Calu3 (cell line): Measurements from ENCODE around the gene MCC. TPM values are rescaled to one million over a fixed set of nuclear protein-coding genes. Genes with fewer than 3 reads are reported as not detected.

Experiments used
- BruUV-seq: library from RNA; stranded (reverse); fragments of 400-500 nt; replicated peaks from 2 replicates; lab custom pipeline; 2021; lab: Mats Ljungman, UMichigan
- CTCF ChIA-PET: fragments of 300-600 bp; sonication (Branson Sonifier 250); formaldehyde crosslinking; loops from one replicate; lab custom pipeline; 2022; ENCODE audit warnings: antibody characterized with exemption; lab: Charles Lee
- DNase-seq: peaks from one replicate; pipeline ENCODE4 v3.0.0; 2022
- H3K27ac Mint-ChIP-seq: one replicate; pipeline ENCODE4 v1.8.0; 2022; ENCODE audit warnings: mixed read lengths; ENCODE audit not compliant: unreplicated experiment
- H3K27me3 Mint-ChIP-seq: one replicate; pipeline ENCODE4 v1.8.0; 2022; ENCODE audit warnings: mixed read lengths; ENCODE audit not compliant: unreplicated experiment
- H3K36me3 Mint-ChIP-seq: one replicate; pipeline ENCODE4 v1.8.0; 2022; ENCODE audit warnings: mild to moderate bottlenecking, moderate library complexity, mixed read lengths; ENCODE audit not compliant: insufficient read depth, unreplicated experiment
- H3K4me1 Mint-ChIP-seq: one replicate; pipeline ENCODE4 v1.8.0; 2022; ENCODE audit warnings: mild to moderate bottlenecking, low read depth, mixed read lengths; ENCODE audit not compliant: unreplicated experiment
- H3K4me3 Mint-ChIP-seq: one replicate; pipeline ENCODE4 v1.8.0; 2022; ENCODE audit warnings: mild to moderate bottlenecking, low read depth, moderate library complexity, mixed read lengths; ENCODE audit not compliant: unreplicated experiment
- H3K9me3 Mint-ChIP-seq: one replicate; pipeline ENCODE4 v1.8.0; 2022; ENCODE audit warnings: low read depth, mixed read lengths; ENCODE audit not compliant: unreplicated experiment
- intact Hi-C: fragments of 100-400 bp; cut with micrococcal nuclease; formaldehyde crosslinking; loops from one replicate; pipeline ENCODE4 v1.10.0; 2022; ENCODE audit not compliant: unreplicated experiment
- total RNA-seq: library from RNA; stranded (reverse); gene quantifications from 2 replicates; pipeline ENCODE4 v1.2.3, GENCODE V29; 2022
- TF ChIP-seq, protein P1 (sequence below): fragments of 200-600 bp; IDR thresholded peaks from one replicate; pipeline ENCODE4 v1.8.0; 2022; ENCODE audit warnings: antibody characterized with exemption; ENCODE audit not compliant: unreplicated experiment

MCC gene
- total RNA-seq, 1 experiment from 2014 or later: 2.8 TPM

GRCh38 chr5:113236536-113237288 lies 251.5 kb downstream of the MCC start:
- DNase-seq: peak; percentile 5
- no TSS peak for BruUV-seq
- Mint-ChIP-seq H3K4me1 (peaks cover 27% of the 10 kb centered on the region), H3K27me3 (no peaks in the 10 kb centered on the region), H3K9me3 (no peaks in the 10 kb centered on the region), H3K36me3 (no peaks in the 10 kb centered on the region), H3K4me3 (peak overlapping the region; percentile 27), H3K27ac (peak overlapping the region; percentile 46)
- CTCF ChIA-PET: interaction anchor here (0.6 kb wide), 1 partner anchor 389 kb away, joined by 3 read pairs; no protein-coding TSS in a partner anchor
- TF ChIP-seq, protein P1, sequence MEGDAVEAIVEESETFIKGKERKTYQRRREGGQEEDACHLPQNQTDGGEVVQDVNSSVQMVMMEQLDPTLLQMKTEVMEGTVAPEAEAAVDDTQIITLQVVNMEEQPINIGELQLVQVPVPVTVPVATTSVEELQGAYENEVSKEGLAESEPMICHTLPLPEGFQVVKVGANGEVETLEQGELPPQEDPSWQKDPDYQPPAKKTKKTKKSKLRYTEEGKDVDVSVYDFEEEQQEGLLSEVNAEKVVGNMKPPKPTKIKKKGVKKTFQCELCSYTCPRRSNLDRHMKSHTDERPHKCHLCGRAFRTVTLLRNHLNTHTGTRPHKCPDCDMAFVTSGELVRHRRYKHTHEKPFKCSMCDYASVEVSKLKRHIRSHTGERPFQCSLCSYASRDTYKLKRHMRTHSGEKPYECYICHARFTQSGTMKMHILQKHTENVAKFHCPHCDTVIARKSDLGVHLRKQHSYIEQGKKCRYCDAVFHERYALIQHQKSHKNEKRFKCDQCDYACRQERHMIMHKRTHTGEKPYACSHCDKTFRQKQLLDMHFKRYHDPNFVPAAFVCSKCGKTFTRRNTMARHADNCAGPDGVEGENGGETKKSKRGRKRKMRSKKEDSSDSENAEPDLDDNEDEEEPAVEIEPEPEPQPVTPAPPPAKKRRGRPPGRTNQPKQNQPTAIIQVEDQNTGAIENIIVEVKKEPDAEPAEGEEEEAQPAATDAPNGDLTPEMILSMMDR: no peak
- intact Hi-C loops: no loop called here

DNA sequence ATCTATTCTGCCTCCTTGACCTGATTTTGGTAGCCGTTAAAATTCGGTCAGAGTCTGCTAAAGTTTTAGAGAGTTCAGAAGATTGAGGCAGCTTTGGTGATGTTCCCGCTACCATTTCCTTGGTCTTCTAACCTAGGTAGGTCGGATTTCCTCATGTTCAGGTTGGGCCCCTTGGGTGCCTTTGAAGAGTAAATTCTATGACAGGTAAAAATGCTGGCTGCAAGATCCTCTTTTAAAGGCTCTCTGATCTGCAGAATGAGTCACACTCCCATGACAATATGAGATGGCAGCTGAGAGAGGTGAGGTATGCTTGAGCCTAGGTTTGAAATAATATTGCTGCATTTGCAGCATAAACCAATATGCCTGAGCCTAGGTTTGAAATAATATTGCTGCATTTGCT lies 252.4 kb downstream of the MCC start:
- Mint-ChIP-seq H3K4me3 (no peak overlapping the region), H3K36me3 (no peaks in the 10 kb centered on the region), H3K9me3 (no peaks in the 10 kb centered on the region), H3K27ac (peak overlapping the region; percentile 46), H3K27me3 (no peaks in the 10 kb centered on the region), H3K4me1 (peaks cover 34% of the 10 kb centered on the region)
- DNase-seq: peak; percentile 6
- TF ChIP-seq, protein P1: no peak
- CTCF ChIA-PET: interaction anchor here (0.5 to 0.6 kb wide), 2 partner anchors 29 to 388 kb away, joined by 3 read pairs; no protein-coding TSS in a partner anchor
- intact Hi-C loops: no loop called here
- BruUV-seq: no TSS peak

DNA sequence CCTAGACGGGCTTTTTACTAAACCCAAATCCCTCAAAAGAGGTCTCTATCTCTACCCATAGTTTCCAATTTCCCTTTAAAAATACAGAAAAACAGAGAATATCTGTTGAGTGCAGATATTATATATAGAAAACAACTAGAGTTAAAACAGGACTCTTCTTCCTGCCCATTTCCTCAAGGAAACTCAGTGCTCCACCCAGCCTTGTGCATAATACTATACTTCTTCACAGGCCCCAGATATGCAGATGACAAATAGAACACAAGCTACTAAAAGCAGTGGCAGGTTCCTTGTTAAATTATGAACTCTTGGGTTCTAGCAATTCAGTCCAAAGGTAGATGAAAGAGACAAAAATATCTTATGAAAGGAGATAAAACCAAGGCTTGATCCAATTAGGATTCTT lies 253.7 kb downstream of the MCC start:
- CTCF ChIA-PET: no interaction called here
- TF ChIP-seq, protein P1: no peak
- H3K36me3 Mint-ChIP-seq: no peaks in the 10 kb centered on the region
- H3K27me3 Mint-ChIP-seq: no peaks in the 10 kb centered on the region
- DNase-seq: no peak
- no peaks in the 10 kb centered on the region for H3K9me3 Mint-ChIP-seq
- intact Hi-C loops: no loop called here
- BruUV-seq: no TSS peak
- H3K4me1 Mint-ChIP-seq: peaks cover 34% of the 10 kb centered on the region
- no peak overlapping the region for H3K27ac Mint-ChIP-seq
- H3K4me3 Mint-ChIP-seq: no peak overlapping the region

GRCh38 chr5:113233606-113234005 lies 254.6 kb downstream of the MCC start:
- H3K27ac Mint-ChIP-seq: no peak overlapping the region
- H3K4me1 Mint-ChIP-seq: peaks cover 34% of the 10 kb centered on the region
- TF ChIP-seq, protein P1: no peak
- DNase-seq: no peak
- no peaks in the 10 kb centered on the region for H3K9me3 Mint-ChIP-seq
- CTCF ChIA-PET: no interaction called here
- no TSS peak for BruUV-seq
- intact Hi-C loops: no loop called here
- no peak overlapping the region for H3K4me3 Mint-ChIP-seq
- H3K36me3 Mint-ChIP-seq: no peaks in the 10 kb centered on the region
- no peaks in the 10 kb centered on the region for H3K27me3 Mint-ChIP-seq
